MM.1S (cell line): Measurements from ENCODE around the gene GNAT1.
A peak's percentile ranks its signal among the peaks of the same experiment; 100 is the strongest.

Source experiments
- DNase-seq: peaks from one replicate; pipeline ENCODE4 v3.0.0-alpha.2; 2015
- H2AFZ ChIP-seq: fragments of 300-600 bp; sonication (generic); 2 replicates; pipeline ENCODE4 v1.6.0; 2016; ENCODE audit warnings: antibody characterized with exemption, low read length
- H3F3A ChIP-seq: fragments of 300-600 bp; sonication (generic); 2 replicates; pipeline ENCODE4 v1.6.1; 2016; ENCODE audit warnings: mild to moderate bottlenecking, antibody characterized with exemption, low read length, moderate library complexity, mixed read lengths; ENCODE audit not compliant: insufficient read depth
- H3K27ac ChIP-seq: fragments of 300-600 bp; sonication (generic); 2 replicates; pipeline ENCODE4 v1.5.1; 2016; ENCODE audit warnings: mild to moderate bottlenecking, low read length
- H3K27me3 ChIP-seq: fragments of 300-600 bp; sonication (generic); replicated peaks from 2 replicates; pipeline ENCODE4 v1.6.0; 2016; ENCODE audit warnings: low read length; ENCODE audit not compliant: insufficient read depth
- H3K36me3 ChIP-seq: fragments of 300-600 bp; sonication (generic); replicated peaks from 2 replicates; pipeline ENCODE4 v1.6.1; 2016; ENCODE audit warnings: mild to moderate bottlenecking, low read length, mixed read lengths; ENCODE audit not compliant: insufficient read depth
- H3K4me1 ChIP-seq: fragments of 300-600 bp; sonication (generic); 2 replicates; pipeline ENCODE4 v1.6.1; 2016; ENCODE audit warnings: low read length, mixed read lengths
- H3K4me2 ChIP-seq: fragments of 300-600 bp; sonication (generic); 2 replicates; pipeline ENCODE4 v1.6.0; 2016; ENCODE audit warnings: low read depth, low read length
- H3K4me3 ChIP-seq: fragments of 300-600 bp; sonication (generic); 2 replicates; pipeline ENCODE4 v1.5.1; 2016; ENCODE audit warnings: low read length, mixed read lengths
- H3K79me2 ChIP-seq: fragments of 300-600 bp; sonication (generic); 2 replicates; pipeline ENCODE4 v1.6.1; 2016; ENCODE audit warnings: mixed run types, low read length, mixed read lengths
- H3K9ac ChIP-seq: fragments of 300-600 bp; sonication (generic); 2 replicates; pipeline ENCODE4 v1.6.1; 2016; ENCODE audit warnings: low read length, mixed read lengths
- H3K9me2 ChIP-seq: fragments of 300-600 bp; sonication (generic); replicated peaks from 2 replicates; pipeline ENCODE4 v1.6.1; 2016; ENCODE audit warnings: mild to moderate bottlenecking, low read length, mixed read lengths; ENCODE audit not compliant: insufficient read depth
- H3K9me3 ChIP-seq: fragments of 300-600 bp; sonication (generic); replicated peaks from 2 replicates; pipeline ENCODE4 v1.6.1; 2016; ENCODE audit warnings: mild to moderate bottlenecking, low read length, mixed read lengths; ENCODE audit not compliant: insufficient read depth
- H4K20me1 ChIP-seq: fragments of 300-600 bp; sonication (generic); 2 replicates; pipeline ENCODE4 v1.6.1; 2016; ENCODE audit warnings: mild to moderate bottlenecking, low read length, moderate library complexity, mixed read lengths; ENCODE audit not compliant: insufficient read depth
- CTCF ChIP-seq: fragments of 300-600 bp; sonication (generic); IDR thresholded peaks from 2 replicates; pipeline ENCODE4 v1.5.1; 2016; ENCODE audit warnings: antibody characterized with exemption, low read length, mixed read lengths
- EZH2 ChIP-seq: fragments of 300-600 bp; sonication (generic); optimal IDR thresholded peaks from 2 replicates; pipeline ENCODE3; 2017; ENCODE audit warnings: low read depth, mild to moderate bottlenecking, antibody characterized with exemption, low read length, mixed read lengths
- EZH2phosphoT487 ChIP-seq: fragments of 300-600 bp; sonication (generic); IDR thresholded peaks from 2 replicates; pipeline ENCODE4 v1.6.1; 2018; ENCODE audit warnings: antibody characterized with exemption, low read length

The GNAT1 gene

GRCh38 chr3:50237754-50238548 is 46.5 kb downstream of the GNAT1 start:
- Histone ChIP-seq H3K4me2 (peak overlapping the region; percentile 97), H3K9ac (peak overlapping the region; percentile 85), H2AFZ (peak overlapping the region; percentile 39; the same call in 1 of the 2 replicates), H3K9me2 (no peaks in the 10 kb centered on the region), H3K4me1 (0 out of 2 replicates have a peak, but pooled peaks cover 6% of the 10 kb centered on the region), H3K4me3 (peak overlapping the region; percentile 94), H3K27me3 (no peaks in the 10 kb centered on the region), H3K79me2 (peaks cover 68% of the 10 kb centered on the region), H3K36me3 (no peaks in the 10 kb centered on the region), H3K27ac (peak overlapping the region; percentile 53; the same call in 1 of the 2 replicates), H3F3A (peaks cover 10% of the 10 kb centered on the region), H4K20me1 (no peaks in the 10 kb centered on the region), H3K9me3 (no peaks in the 10 kb centered on the region)
- DNase-seq, result peak; percentile 88
- TF ChIP-seq CTCF (no peak), EZH2 (no peak), EZH2phosphoT487 (no peak)

- H3K9ac ChIP-seq, result peak overlapping the region; percentile 85; the same call in 1 of the 2 replicates
These were observed 47.2 kb downstream of the GNAT1 start for GRCh38 chr3:50238549-50239026.

GRCh38 chr3:50239649-50240048 is 48.2 kb downstream of the GNAT1 start:
- Histone ChIP-seq H3K4me2 (no peak overlapping the region), H3K4me3 (no peak overlapping the region), H3K27me3 (no peaks in the 10 kb centered on the region), H3F3A (peaks cover 10% of the 10 kb centered on the region), H3K79me2 (peaks cover 83% of the 10 kb centered on the region), H4K20me1 (no peaks in the 10 kb centered on the region), H3K36me3 (no peaks in the 10 kb centered on the region), H3K9ac (no peak overlapping the region), H3K4me1 (0 out of 2 replicates have a peak, but pooled peaks cover 6% of the 10 kb centered on the region), H3K27ac (no peak overlapping the region), H3K9me2 (no peaks in the 10 kb centered on the region), H2AFZ (no peak overlapping the region), H3K9me3 (no peaks in the 10 kb centered on the region)
- no peak for DNase-seq
- TF ChIP-seq EZH2phosphoT487 (no peak), CTCF (no peak), EZH2 (no peak)

More at GRCh38 chr3:50238549-50239026, 47.2 kb downstream of the GNAT1 start:
- TF ChIP-seq EZH2, result no peak
- TF ChIP-seq CTCF, result no peak
- TF ChIP-seq EZH2phosphoT487, result no peak
- no peaks in the 10 kb centered on the region for H3K27me3 ChIP-seq
- DNase-seq, result no peak
- H3K4me1 ChIP-seq, result 0 out of 2 replicates have a peak, but pooled peaks cover 6% of the 10 kb centered on the region
- H3K27ac ChIP-seq, result peak overlapping the region; percentile 53; the same call in 1 of the 2 replicates
- H3K4me3 ChIP-seq, result peak overlapping the region; percentile 94
- H3F3A ChIP-seq, result peaks cover 10% of the 10 kb centered on the region
- H3K9me3 ChIP-seq, result no peaks in the 10 kb centered on the region
- no peaks in the 10 kb centered on the region for H4K20me1 ChIP-seq
- no peaks in the 10 kb centered on the region for H3K36me3 ChIP-seq
- H3K9me2 ChIP-seq, result no peaks in the 10 kb centered on the region
- peak overlapping the region; percentile 97 for H3K4me2 ChIP-seq
- H2AFZ ChIP-seq, result no peak overlapping the region
- peaks cover 74% of the 10 kb centered on the region for H3K79me2 ChIP-seq
